WTC11 (cell line): Measurements from ENCODE around the gene AIG1. TPM values are rescaled to one million over a fixed set of nuclear protein-coding genes. Genes with fewer than 3 reads are reported as not detected.
A peak's percentile ranks its signal among the peaks of the same experiment; 100 is the strongest.

Experiments
- ATAC-seq: fragments of 200-7000 bp; cut with Tn5 transposase; 2 replicates; pipeline ENCODE4 v1.10.0; 2021; ENCODE audit warnings: mild to moderate bottlenecking, moderate library complexity
- CTCF ChIA-PET: fragments of 300-600 bp; sonication (Branson Sonifier 250); formaldehyde crosslinking; loops from one replicate; lab custom pipeline; 2021; ENCODE audit warnings: antibody characterized with exemption; lab: Charles Lee
- POLR2A ChIA-PET: fragments of 350-600 bp; sonication (Branson Sonifier 250); formaldehyde crosslinking; loops from one replicate; lab custom pipeline; 2021; ENCODE audit warnings: antibody characterized with exemption; lab: Charles Lee
- DNase-seq: peaks from one replicate; pipeline ENCODE4 v3.0.0; 2021; ENCODE audit warnings: low spot score
- H3K27ac Mint-ChIP-seq: 2 replicates; pipeline ENCODE4 v1.8.0; 2021; ENCODE audit warnings: mixed read lengths
- H3K27me3 Mint-ChIP-seq: 2 replicates; pipeline ENCODE4 v1.8.0; 2021; ENCODE audit warnings: low read depth, mild to moderate bottlenecking, moderate library complexity, mixed read lengths
- H3K36me3 Mint-ChIP-seq: 2 replicates; pipeline ENCODE4 v1.8.0; 2021; ENCODE audit warnings: mixed read lengths
- H3K4me1 Mint-ChIP-seq: 2 replicates; pipeline ENCODE4 v1.8.0; 2022; ENCODE audit warnings: mixed read lengths
- H3K4me3 Mint-ChIP-seq: 2 replicates; pipeline ENCODE4 v1.8.0; 2021; ENCODE audit warnings: mild to moderate bottlenecking, moderate library complexity, mixed read lengths
- H3K9me3 Mint-ChIP-seq: 2 replicates; pipeline ENCODE4 v1.8.0; 2021; ENCODE audit warnings: mixed read lengths
- CREB1 ChIP-seq: sonication (generic); formaldehyde crosslinking; IDR thresholded peaks from 2 replicates; pipeline ENCODE4 v1.8.0; 2023; ENCODE audit warnings: mild to moderate bottlenecking, missing genetic modification reagents
- CREM ChIP-seq: sonication (generic); formaldehyde crosslinking; IDR thresholded peaks from 2 replicates; pipeline ENCODE4 v1.8.1; 2022; ENCODE audit warnings: mild to moderate bottlenecking, missing genetic modification reagents, moderate library complexity
- E2F1 ChIP-seq: sonication (generic); formaldehyde crosslinking; IDR thresholded peaks from 2 replicates; pipeline ENCODE4 v1.8.0; 2022; ENCODE audit warnings: mild to moderate bottlenecking, missing genetic modification reagents
- E2F5 ChIP-seq: sonication (generic); formaldehyde crosslinking; IDR thresholded peaks from 2 replicates; pipeline ENCODE4 v1.8.1; 2022; ENCODE audit warnings: mild to moderate bottlenecking, moderate library complexity, missing genetic modification reagents
- ELF4 ChIP-seq: sonication (generic); formaldehyde crosslinking; IDR thresholded peaks from 2 replicates; pipeline ENCODE4 v1.8.1; 2022; ENCODE audit warnings: low read depth, mild to moderate bottlenecking, moderate library complexity, missing genetic modification reagents
- ETV6 ChIP-seq: sonication (generic); formaldehyde crosslinking; IDR thresholded peaks from 2 replicates; pipeline ENCODE4 v1.8.1; 2022; ENCODE audit warnings: mild to moderate bottlenecking, missing genetic modification reagents
- FOXJ3 ChIP-seq: sonication (generic); formaldehyde crosslinking; IDR thresholded peaks from 2 replicates; pipeline ENCODE4 v1.9.0; 2021; ENCODE audit warnings: missing genetic modification reagents, mild to moderate bottlenecking, borderline replicate concordance
- FOXK1 ChIP-seq: sonication (generic); formaldehyde crosslinking; IDR thresholded peaks from 2 replicates; pipeline ENCODE4 v1.8.0; 2022; ENCODE audit warnings: mild to moderate bottlenecking, moderate library complexity, missing genetic modification reagents
- JUN ChIP-seq: sonication (generic); formaldehyde crosslinking; IDR thresholded peaks from 2 replicates; pipeline ENCODE4 v1.8.0; 2023; ENCODE audit warnings: mild to moderate bottlenecking, missing genetic modification reagents
- MLX ChIP-seq: sonication (generic); formaldehyde crosslinking; IDR thresholded peaks from 2 replicates; pipeline ENCODE4 v1.8.1; 2023; ENCODE audit warnings: mild to moderate bottlenecking, missing genetic modification reagents, moderate library complexity
- MYBL2 ChIP-seq: sonication (generic); formaldehyde crosslinking; IDR thresholded peaks from 2 replicates; pipeline ENCODE4 v1.8.1; 2023; ENCODE audit warnings: mild to moderate bottlenecking, moderate library complexity, missing genetic modification reagents
- OVOL2 ChIP-seq: fragments of 250-450 bp; sonication (Bioruptor Pico); IDR thresholded peaks from 2 replicates; pipeline ENCODE4 v1.9.0; 2021; ENCODE audit warnings: mild to moderate bottlenecking, borderline replicate concordance
- SMAD3 ChIP-seq: sonication (generic); formaldehyde crosslinking; IDR thresholded peaks from 2 replicates; pipeline ENCODE4 v1.8.0; 2022; ENCODE audit warnings: missing genetic modification reagents, mild to moderate bottlenecking, borderline replicate concordance
- SOX15 ChIP-seq: fragments of 250-450 bp; sonication (Bioruptor Pico); IDR thresholded peaks from 2 replicates; pipeline ENCODE4 v1.9.0; 2021; ENCODE audit warnings: mild to moderate bottlenecking
- SP1 ChIP-seq: sonication (generic); formaldehyde crosslinking; conservative IDR thresholded peaks from 2 replicates; pipeline ENCODE4 v1.8.1; 2022; ENCODE audit warnings: missing genetic modification reagents
- ZNF263 ChIP-seq: sonication (generic); formaldehyde crosslinking; IDR thresholded peaks from 2 replicates; pipeline ENCODE4 v1.8.1; 2022; ENCODE audit warnings: low read depth, mild to moderate bottlenecking, moderate library complexity, missing genetic modification reagents
- ZNF512 ChIP-seq: sonication (generic); formaldehyde crosslinking; IDR thresholded peaks from 2 replicates; pipeline ENCODE4 v1.8.1; 2022; ENCODE audit warnings: missing genetic modification reagents, borderline replicate concordance
- ZNF671 ChIP-seq: fragments of 250-450 bp; sonication (Bioruptor Pico); IDR thresholded peaks from 2 replicates; pipeline ENCODE4 v1.8.0; 2021; ENCODE audit warnings: mild to moderate bottlenecking
- total RNA-seq: library from RNA; stranded (reverse); gene quantifications from 3 replicates; pipeline ENCODE4 v1.2.3, GENCODE V29; 2021
- TF ChIP-seq, protein P1 (sequence below): sonication (generic); formaldehyde crosslinking; IDR thresholded peaks from 2 replicates; pipeline ENCODE4 v1.8.1; 2023; ENCODE audit warnings: mild to moderate bottlenecking, missing genetic modification reagents, borderline replicate concordance
- TF ChIP-seq, protein P2 (sequence below): fragments of 250-450 bp; sonication (Bioruptor Pico); IDR thresholded peaks from 2 replicates; pipeline ENCODE4 v1.9.0; 2021; ENCODE audit warnings: mild to moderate bottlenecking

Gene AIG1
- total RNA-seq, 1 experiment from 2014 or later, result 38.8 TPM

GRCh38 chr6:143176090-143177021 lies 115.7 kb downstream of the AIG1 start:
- ATAC-seq, result peak; percentile 80
- TF ChIP-seq, protein P1, sequence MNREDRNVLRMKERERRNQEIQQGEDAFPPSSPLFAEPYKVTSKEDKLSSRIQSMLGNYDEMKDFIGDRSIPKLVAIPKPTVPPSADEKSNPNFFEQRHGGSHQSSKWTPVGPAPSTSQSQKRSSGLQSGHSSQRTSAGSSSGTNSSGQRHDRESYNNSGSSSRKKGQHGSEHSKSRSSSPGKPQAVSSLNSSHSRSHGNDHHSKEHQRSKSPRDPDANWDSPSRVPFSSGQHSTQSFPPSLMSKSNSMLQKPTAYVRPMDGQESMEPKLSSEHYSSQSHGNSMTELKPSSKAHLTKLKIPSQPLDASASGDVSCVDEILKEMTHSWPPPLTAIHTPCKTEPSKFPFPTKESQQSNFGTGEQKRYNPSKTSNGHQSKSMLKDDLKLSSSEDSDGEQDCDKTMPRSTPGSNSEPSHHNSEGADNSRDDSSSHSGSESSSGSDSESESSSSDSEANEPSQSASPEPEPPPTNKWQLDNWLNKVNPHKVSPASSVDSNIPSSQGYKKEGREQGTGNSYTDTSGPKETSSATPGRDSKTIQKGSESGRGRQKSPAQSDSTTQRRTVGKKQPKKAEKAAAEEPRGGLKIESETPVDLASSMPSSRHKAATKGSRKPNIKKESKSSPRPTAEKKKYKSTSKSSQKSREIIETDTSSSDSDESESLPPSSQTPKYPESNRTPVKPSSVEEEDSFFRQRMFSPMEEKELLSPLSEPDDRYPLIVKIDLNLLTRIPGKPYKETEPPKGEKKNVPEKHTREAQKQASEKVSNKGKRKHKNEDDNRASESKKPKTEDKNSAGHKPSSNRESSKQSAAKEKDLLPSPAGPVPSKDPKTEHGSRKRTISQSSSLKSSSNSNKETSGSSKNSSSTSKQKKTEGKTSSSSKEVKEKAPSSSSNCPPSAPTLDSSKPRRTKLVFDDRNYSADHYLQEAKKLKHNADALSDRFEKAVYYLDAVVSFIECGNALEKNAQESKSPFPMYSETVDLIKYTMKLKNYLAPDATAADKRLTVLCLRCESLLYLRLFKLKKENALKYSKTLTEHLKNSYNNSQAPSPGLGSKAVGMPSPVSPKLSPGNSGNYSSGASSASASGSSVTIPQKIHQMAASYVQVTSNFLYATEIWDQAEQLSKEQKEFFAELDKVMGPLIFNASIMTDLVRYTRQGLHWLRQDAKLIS, result no peak
- TF ChIP-seq SP1 (CRISPR knock-in tag) (no peak), E2F1 (CRISPR knock-in tag) (no peak), CREB1 (no peak), OVOL2 (CRISPR knock-in tag) (no peak), ELF4 (CRISPR knock-in tag) (no peak), MLX (CRISPR knock-in tag) (no peak), MYBL2 (no peak), FOXJ3 (no peak), FOXK1 (CRISPR knock-in tag) (no peak), JUN (CRISPR knock-in tag) (no peak), E2F5 (CRISPR knock-in tag) (no peak), ZNF671 (CRISPR knock-in tag) (no peak), ZNF512 (CRISPR knock-in tag) (no peak), ZNF263 (CRISPR knock-in tag) (no peak), ETV6 (CRISPR knock-in tag) (no peak), SMAD3 (CRISPR knock-in tag) (no peak), CREM (CRISPR knock-in tag) (no peak), SOX15 (no peak)
- TF ChIP-seq, protein P2, sequence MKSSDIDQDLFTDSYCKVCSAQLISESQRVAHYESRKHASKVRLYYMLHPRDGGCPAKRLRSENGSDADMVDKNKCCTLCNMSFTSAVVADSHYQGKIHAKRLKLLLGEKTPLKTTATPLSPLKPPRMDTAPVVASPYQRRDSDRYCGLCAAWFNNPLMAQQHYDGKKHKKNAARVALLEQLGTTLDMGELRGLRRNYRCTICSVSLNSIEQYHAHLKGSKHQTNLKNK, result no peak
- TF ChIP-seq, all 79 proteins: peak for 0
- CTCF ChIA-PET, result interaction anchor here (0.7 to 1.3 kb wide), 13 partner anchors 9 to 228 kb away, joined by 3 to 6 read pairs (median 4); no protein-coding TSS in a partner anchor
- Mint-ChIP-seq H3K27ac (no peak overlapping the region), H3K9me3 (peaks cover 44% of the 10 kb centered on the region), H3K4me1 (peaks cover 8% of the 10 kb centered on the region), H3K36me3 (peaks cover 41% of the 10 kb centered on the region), H3K27me3 (no peaks in the 10 kb centered on the region), H3K4me3 (no peak overlapping the region)
- POLR2A ChIA-PET, result no interaction called here
- DNase-seq, result peak; percentile 42
